H9 (cell line): ENCODE measurements around the gene COTL1. TPM values are rescaled to one million over a fixed set of nuclear protein-coding genes. Genes with fewer than 3 reads are reported as not detected.

ENCODE experiments used
- DNase-seq: peaks from one replicate; pipeline ENCODE4 v3.0.0-alpha.2; 2017
- H2AFZ ChIP-seq: one replicate; pipeline ENCODE4 v1.6.1; 2013; ENCODE audit warnings: mild to moderate bottlenecking, low read length, control low read depth, moderate library complexity
- H2AK5ac ChIP-seq: 2 replicates; pipeline ENCODE4 v1.6.1; 2013; ENCODE audit warnings: low read length, control low read depth, mixed read lengths; ENCODE audit not compliant: insufficient read length
- H2BK120ac ChIP-seq: one replicate; pipeline ENCODE4 v1.6.1; 2013; ENCODE audit warnings: low read depth, mild to moderate bottlenecking, low read length, control low read depth, inconsistent platforms; ENCODE audit not compliant: poor library complexity, severe bottlenecking
- H2BK12ac ChIP-seq: 2 replicates; pipeline ENCODE4 v1.6.1; 2013; ENCODE audit warnings: low read length, control low read depth, mixed read lengths, low read depth; ENCODE audit not compliant: insufficient read length
- H2BK15ac ChIP-seq: 2 replicates; pipeline ENCODE4 v1.6.1; 2013; ENCODE audit warnings: low read depth, low read length, control low read depth
- H2BK20ac ChIP-seq: one replicate; pipeline ENCODE4 v1.6.1; 2013; ENCODE audit warnings: low read depth, mild to moderate bottlenecking, low read length, control low read depth, inconsistent platforms; ENCODE audit not compliant: poor library complexity, severe bottlenecking
- H2BK5ac ChIP-seq: 2 replicates; pipeline ENCODE4 v1.6.1; 2013; ENCODE audit warnings: low read length, control low read depth, mixed read lengths; ENCODE audit not compliant: insufficient read length
- H3K14ac ChIP-seq: 2 replicates; pipeline ENCODE4 v1.6.1; 2013; ENCODE audit warnings: low read length, control low read depth; ENCODE audit not compliant: insufficient read depth
- H3K18ac ChIP-seq: 2 replicates; pipeline ENCODE4 v1.6.1; 2013; ENCODE audit warnings: low read depth, mild to moderate bottlenecking, mixed read lengths, low read length, control low read depth; ENCODE audit not compliant: insufficient read length
- H3K23ac ChIP-seq: 2 replicates; pipeline ENCODE4 v1.6.1; 2013; ENCODE audit warnings: low read length, control low read depth, mixed read lengths, low read depth; ENCODE audit not compliant: insufficient read length
- H3K23me2 ChIP-seq: 2 replicates; pipeline ENCODE4 v1.6.1; 2013; ENCODE audit warnings: low read depth, mild to moderate bottlenecking, mixed read lengths, low read length, control low read depth; ENCODE audit not compliant: insufficient read length, poor library complexity, severe bottlenecking
- H3K27ac ChIP-seq: 2 replicates; pipeline ENCODE4 v1.5.1; 2013; ENCODE audit warnings: low read length, control low read depth, mixed read lengths, low read depth; ENCODE audit not compliant: insufficient read length
- H3K27me3 ChIP-seq: 2 replicates; pipeline ENCODE4 v1.6.1; 2013; ENCODE audit warnings: low read length, control low read depth, inconsistent platforms; ENCODE audit not compliant: insufficient read depth
- H3K4ac ChIP-seq: 2 replicates; pipeline ENCODE4 v1.6.1; 2013; ENCODE audit warnings: low read depth, mild to moderate bottlenecking, control low read depth, inconsistent platforms, low read length, moderate library complexity
- H3K4me1 ChIP-seq: 2 replicates; pipeline ENCODE4 v1.6.1; 2013; ENCODE audit warnings: low read length, control low read depth, inconsistent platforms; ENCODE audit not compliant: insufficient read depth
- H3K4me2 ChIP-seq: 2 replicates; pipeline ENCODE4 v1.6.1; 2013; ENCODE audit warnings: low read length, control low read depth, mixed read lengths; ENCODE audit not compliant: insufficient read length, insufficient read depth
- H3K56ac ChIP-seq: 2 replicates; pipeline ENCODE4 v1.6.1; 2013; ENCODE audit warnings: low read depth, mild to moderate bottlenecking, mixed read lengths, low read length, control low read depth; ENCODE audit not compliant: insufficient read length
- H3K79me1 ChIP-seq: 2 replicates; pipeline ENCODE4 v1.6.1; 2013; ENCODE audit warnings: low read depth, mild to moderate bottlenecking, moderate library complexity, low read length, control low read depth, inconsistent platforms; ENCODE audit not compliant: insufficient read depth, poor library complexity, severe bottlenecking
- H3K79me2 ChIP-seq: 2 replicates; pipeline ENCODE4 v1.6.1; 2013; ENCODE audit warnings: low read length, control low read depth, inconsistent platforms; ENCODE audit not compliant: insufficient read depth
- H3K9ac ChIP-seq: 2 replicates; pipeline ENCODE4 v1.6.1; 2013; ENCODE audit warnings: low read length, control low read depth, mixed read lengths; ENCODE audit not compliant: insufficient read length; ENCODE audit errors: extremely low read depth
- H3K9me3 ChIP-seq: one replicate; pipeline ENCODE4 v1.6.1; 2013; ENCODE audit warnings: low read depth, low read length, inconsistent platforms; ENCODE audit not compliant: control insufficient read depth
- H3T11ph ChIP-seq: one replicate; pipeline ENCODE4 v1.6.1; 2013; ENCODE audit warnings: mild to moderate bottlenecking, low read length, control low read depth, inconsistent platforms
- H4K20me1 ChIP-seq: one replicate; pipeline ENCODE4 v1.6.1; 2013; ENCODE audit not compliant: control insufficient read depth, insufficient read length, insufficient read depth
- H4K5ac ChIP-seq: 2 replicates; pipeline ENCODE4 v1.6.1; 2013; ENCODE audit warnings: low read depth, mild to moderate bottlenecking, mixed read lengths, low read length, control low read depth; ENCODE audit not compliant: insufficient read length
- H4K8ac ChIP-seq: replicated peaks from 2 replicates; pipeline ENCODE4 v1.6.1; 2013; ENCODE audit warnings: low read length, control low read depth, mixed read lengths, low read depth; ENCODE audit not compliant: insufficient read length
- H4K91ac ChIP-seq: 2 replicates; pipeline ENCODE4 v1.6.1; 2013; ENCODE audit warnings: low read depth, mild to moderate bottlenecking, moderate library complexity, mixed read lengths, low read length, control low read depth; ENCODE audit not compliant: insufficient read length
- H3K27ac Mint-ChIP-seq, 3 experiments: 2 replicates in 2 of 3; 3 replicates in 1 of 3; pipeline ENCODE4 v1.8.0; 2020 to 2021; ENCODE audit warnings: mixed read lengths in 3 of 3, mild to moderate bottlenecking in 1 of 3, moderate library complexity in 1 of 3
- H3K27me3 Mint-ChIP-seq: 2 replicates; pipeline ENCODE4 v1.8.0; 2021; ENCODE audit warnings: low read depth, mild to moderate bottlenecking, moderate library complexity, mixed read lengths
- H3K36me3 Mint-ChIP-seq, 3 experiments: 2 replicates in 2 of 3; 3 replicates in 1 of 3; pipeline ENCODE4 v1.8.0; 2020 to 2021; ENCODE audit warnings: low read depth in 3 of 3, mixed read lengths in 3 of 3; ENCODE audit not compliant: insufficient read depth in 1 of 3
- H3K4me1 Mint-ChIP-seq, 2 experiments: 2 replicates each; pipeline ENCODE4 v1.8.0; 2020; ENCODE audit warnings: mixed read lengths in 2 of 2
- H3K4me3 Mint-ChIP-seq, 2 experiments: 2 replicates in 1 of 2; 3 replicates in 1 of 2; pipeline ENCODE4 v1.8.0; 2020 to 2021; ENCODE audit warnings: mild to moderate bottlenecking in 2 of 2, mixed read lengths in 2 of 2, moderate library complexity in 1 of 2
- H3K9me3 Mint-ChIP-seq, 2 experiments: 2 replicates in 1 of 2; 3 replicates in 1 of 2; pipeline ENCODE4 v1.8.0; 2020; ENCODE audit warnings: mild to moderate bottlenecking in 2 of 2, mixed read lengths in 2 of 2, moderate library complexity in 1 of 2
- CTCF ChIP-seq: fragments of 200-600 bp; sonication (generic); conservative IDR thresholded peaks from 3 replicates; pipeline ENCODE4 v1.8.0; 2021; ENCODE audit warnings: antibody characterized with exemption, mild to moderate bottlenecking
- WGBS: extraction: QIAGEN DNeasy Blood & Tissue Kit; methylation state at CpG from one replicate; pipeline ENCODE4 v1.1.7; 2013; ENCODE audit warnings: missing lambda C conversion rate, low lambda C conversion rate, mixed read lengths; ENCODE audit not compliant: insufficient read length; ENCODE audit errors: extremely low coverage; 5-methylcytosine and 5-hydroxymethylcytosine counted together
- total RNA-seq: library from RNA; stranded (reverse); gene quantifications from 2 replicates; pipeline ENCODE4 v1.2.1, GENCODE V29; 2021

COTL1 gene
- total RNA-seq, 1 experiment from 2014 or later, result 81.4 TPM

GRCh38 chr16:84663433-84664101, 45.7 kb upstream of the COTL1 start:
- no peak overlapping the region for H3K23ac ChIP-seq
- no peak for TF ChIP-seq CTCF
- H3K4me3 Mint-ChIP-seq, result no peak overlapping the region
- no peak overlapping the region for H2BK12ac ChIP-seq
- H4K5ac ChIP-seq, result no peak overlapping the region
- no peak overlapping the region for H2BK15ac ChIP-seq
- no peaks in the 10 kb centered on the region for H3K23me2 ChIP-seq
- H3K4me1 ChIP-seq, result no peaks in the 10 kb centered on the region
- no peak overlapping the region for H3K4ac ChIP-seq
- no peaks in the 10 kb centered on the region for H3K9me3 Mint-ChIP-seq
- no peak overlapping the region for H4K8ac ChIP-seq
- no peak overlapping the region for H3T11ph ChIP-seq
- no peak overlapping the region for H2AFZ ChIP-seq
- no peak overlapping the region for H2AK5ac ChIP-seq
- H3K36me3 Mint-ChIP-seq, result peaks cover 21 to 39% (median 39%) of the 10 kb centered on the region in 3 experiments
- no peak for DNase-seq
- no peak overlapping the region for H3K18ac ChIP-seq
- no peak overlapping the region for H3K9ac ChIP-seq
- H3K27ac Mint-ChIP-seq, result peak overlapping the region in 1 of 3 experiments; percentile 31; a peak in 2 of 7 replicates
- no peak overlapping the region for H3K56ac ChIP-seq
- H3K27me3 Mint-ChIP-seq, result no peaks in the 10 kb centered on the region
- peaks cover 27 to 33% of the 10 kb centered on the region in 2 experiments for H3K4me1 Mint-ChIP-seq
- H3K4me2 ChIP-seq, result no peak overlapping the region
- no peak overlapping the region for H2BK5ac ChIP-seq
- no peak overlapping the region for H2BK20ac ChIP-seq
- H3K27me3 ChIP-seq, result no peaks in the 10 kb centered on the region
- H3K79me1 ChIP-seq, result no peaks in the 10 kb centered on the region
- no peaks in the 10 kb centered on the region for H3K79me2 ChIP-seq
- WGBS, result no CpG with 5 or more reads among the region's 9 CpGs
- no peak overlapping the region for H3K14ac ChIP-seq
- no peak overlapping the region for H3K27ac ChIP-seq
- no peak overlapping the region for H2BK120ac ChIP-seq
- no peaks in the 10 kb centered on the region for H3K9me3 ChIP-seq
- H4K91ac ChIP-seq, result no peak overlapping the region
- peaks cover 2% of the 10 kb centered on the region for H4K20me1 ChIP-seq
